HG02870 (cell line): ENCODE results near the gene ANAPC16.
"Not testable (repeated sequence)": the region's sequence is repeated elsewhere in the genome, so short reads cannot be mapped to it uniquely, and the experiment has no call there.

Experiments used
- ATAC-seq: cut with Tn5 transposase; IDR thresholded peaks from one replicate; pipeline ENCODE4 v1.9.1; 2021; ENCODE audit warnings: mild to moderate bottlenecking, moderate library complexity; ENCODE audit not compliant: unreplicated experiment

ANAPC16 gene

GRCh38 chr10:72277340-72277995 lies 61.7 kb downstream of the ANAPC16 start:
- ATAC-seq: no peak

DNA sequence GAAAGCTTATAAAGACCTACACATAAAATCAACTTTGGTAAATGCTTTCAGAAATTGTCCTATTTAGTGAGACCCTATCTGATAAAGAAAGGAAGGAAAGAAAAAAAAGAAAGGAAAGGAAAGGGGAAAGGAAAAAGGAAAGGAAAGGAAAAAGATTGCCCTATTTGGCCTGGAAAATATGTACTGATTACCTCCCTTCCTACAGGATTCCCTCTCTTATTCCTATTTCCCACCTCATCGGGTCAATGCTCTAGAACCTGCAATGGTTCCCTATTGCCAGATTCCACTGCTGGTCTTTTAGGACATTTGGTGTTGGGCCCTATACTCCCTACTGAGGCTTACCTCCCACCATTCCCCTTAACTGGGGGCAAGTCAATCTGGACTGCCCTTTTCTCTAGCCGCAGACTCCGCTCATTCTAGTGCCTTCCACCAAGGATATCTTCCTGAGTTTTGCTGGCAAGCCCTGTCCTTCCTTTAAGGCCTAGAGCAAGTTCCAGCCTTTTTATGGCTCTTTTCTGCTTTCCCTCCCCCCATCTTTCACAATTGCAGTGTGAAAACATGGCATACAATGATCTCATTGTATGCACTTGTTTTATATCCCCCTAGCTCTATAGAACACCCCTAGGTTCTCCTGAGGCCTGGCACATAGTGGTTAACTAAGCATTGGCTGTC lies 62.3 kb downstream of the ANAPC16 start:
- no peak for ATAC-seq

DNA sequence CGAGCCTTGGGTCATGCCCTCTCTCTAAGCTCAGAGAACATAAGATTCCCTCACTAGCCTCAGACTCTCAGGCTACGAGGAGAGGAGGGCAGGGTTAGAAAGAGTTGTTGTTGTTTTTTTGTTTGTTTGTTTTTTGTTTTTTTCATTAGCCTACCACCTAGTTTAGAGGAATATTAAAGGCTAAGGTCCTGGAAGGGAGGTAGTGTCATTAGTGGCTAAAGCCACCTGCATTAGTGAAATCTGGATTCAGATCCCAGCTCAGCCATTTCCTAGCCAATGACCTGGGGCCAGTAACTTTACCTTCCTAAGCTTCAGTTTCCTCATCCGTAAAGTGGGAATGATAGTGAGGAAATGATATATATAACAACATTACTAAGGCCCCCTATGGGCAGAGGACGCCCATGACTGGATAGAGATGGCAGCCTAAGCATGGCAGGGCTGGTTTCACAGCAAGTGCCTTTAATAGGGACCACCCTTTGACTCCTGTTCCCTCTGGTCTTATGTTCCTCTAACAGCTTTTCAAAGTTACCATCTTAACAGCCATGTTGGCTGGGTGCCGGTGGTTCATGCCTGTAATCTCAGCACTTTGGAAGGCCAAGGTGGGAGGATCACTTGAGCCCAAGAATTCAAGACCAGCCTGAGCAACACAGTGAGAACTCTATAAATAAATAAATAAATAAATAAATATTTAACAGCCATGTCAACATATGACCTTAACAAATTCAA lies 63.0 kb downstream of the ANAPC16 start:
- no peak for ATAC-seq

GRCh38 chr10:72279587-72279986 lies 63.8 kb downstream of the ANAPC16 start:
- ATAC-seq: not testable (repeated sequence)

DNA sequence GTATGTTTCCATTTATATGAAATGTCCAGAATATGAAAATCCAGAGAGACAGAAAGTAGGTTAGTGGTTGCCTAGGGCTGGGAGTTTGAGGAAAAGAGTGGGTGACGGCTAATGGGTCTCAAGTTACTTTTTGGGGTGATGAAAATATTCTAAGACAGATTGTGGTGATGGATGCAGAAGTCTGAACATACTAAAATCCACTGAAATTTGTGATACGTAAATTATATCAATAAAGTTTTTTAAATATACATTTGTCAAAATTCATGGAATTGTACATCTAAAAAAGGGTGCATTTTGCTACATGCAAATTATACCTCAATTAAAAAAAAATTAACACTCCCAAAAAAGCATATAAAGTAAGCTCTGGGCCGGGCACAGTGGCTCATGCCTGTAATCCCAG lies 67.3 kb downstream of the ANAPC16 start:
- no peak for ATAC-seq
